Measurements from ENCODE around the gene CCSER1.

- TF ChIP-seq CTCF (IDR thresholded peaks at IDR 0.05; ENCODE audit: low read length), result no peak
- no peak for TF ChIP-seq EZH2 (IDR thresholded peaks at IDR 0.05; ENCODE audit: borderline replicate concordance, low read length)
Measured at GRCh38 chr4:91256043-91256442, 1128.8 kb downstream of the CCSER1 start.

All from OCI-LY1 (cell line).